ENCODE data around the gene HOMER1. TPM values are rescaled to one million over a fixed set of nuclear protein-coding genes. Genes with fewer than 3 reads are reported as not detected.
A peak's percentile ranks its signal among the peaks of the same experiment; 100 is the strongest.

HOMER1 gene
- total RNA-seq, 1 experiment from 2014 or later: 26.6 TPM

GRCh38 chr5:79547429-79547822 lies 33.5 kb upstream of the HOMER1 start:
- CTCF ChIA-PET: interaction anchor here (1.0 kb wide), 1 partner anchor 141 kb away, joined by 7 read pairs; no protein-coding TSS in a partner anchor
- no peaks in the 10 kb centered on the region for H3K27me3 Mint-ChIP-seq (ENCODE audit: unreplicated experiment)
- no peak for TF ChIP-seq CTCF (IDR thresholded peaks at IDR 0.05; ENCODE audit: unreplicated experiment)
- DNase-seq: peak; percentile 23
- H3K27ac Mint-ChIP-seq (ENCODE audit: unreplicated experiment): peak overlapping the region; percentile 75
- H3K4me3 Mint-ChIP-seq (ENCODE audit: low read depth, unreplicated experiment): peak overlapping the region; percentile 41
- intact Hi-C loops (cut with micrococcal nuclease; ENCODE audit: unreplicated experiment): no loop called here
- peaks cover 5% of the 10 kb centered on the region for H3K36me3 Mint-ChIP-seq (ENCODE audit: insufficient read depth, unreplicated experiment)
- no peaks in the 10 kb centered on the region for H3K9me3 Mint-ChIP-seq (ENCODE audit: low read depth, unreplicated experiment)
- peaks cover 21% of the 10 kb centered on the region for H3K4me1 Mint-ChIP-seq (ENCODE audit: low read depth, unreplicated experiment)
- no TSS peak for BruUV-seq (replicated peaks)

DNA sequence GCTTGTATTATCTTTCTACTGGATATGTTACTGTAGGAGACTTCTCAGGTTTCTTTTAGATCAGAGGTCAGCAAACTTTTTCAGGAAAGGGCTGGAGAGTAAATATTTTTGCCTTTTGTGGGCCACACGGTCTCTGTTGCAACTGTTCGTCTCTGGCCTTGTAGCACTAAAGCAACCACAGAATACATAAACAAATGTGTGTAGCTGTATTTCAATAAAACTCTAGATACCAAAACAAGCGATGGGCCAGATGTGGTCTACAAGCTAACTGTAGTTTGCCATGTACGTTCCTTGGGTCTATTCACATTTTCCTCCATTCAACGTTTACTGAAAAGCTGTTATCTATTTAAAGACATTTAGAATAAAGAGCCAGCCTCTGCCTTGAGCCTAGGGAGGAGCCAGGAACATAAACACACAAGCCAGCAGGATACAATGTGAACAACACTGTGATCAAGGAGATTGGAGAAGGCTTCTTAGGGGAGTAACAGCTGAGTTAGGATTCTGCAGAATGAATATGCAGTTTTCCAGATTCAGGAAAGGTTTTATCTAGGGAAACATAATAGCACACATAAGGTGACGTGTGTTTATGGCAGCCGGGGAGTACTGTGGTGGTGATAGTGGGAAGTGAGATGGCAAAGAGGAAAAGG lies 33.0 kb upstream of the HOMER1 start:
- Mint-ChIP-seq H3K36me3 (ENCODE audit: insufficient read depth, unreplicated experiment) (peaks cover 5% of the 10 kb centered on the region), H3K27me3 (ENCODE audit: unreplicated experiment) (no peaks in the 10 kb centered on the region), H3K4me3 (ENCODE audit: low read depth, unreplicated experiment) (peak overlapping the region; percentile 41), H3K9me3 (ENCODE audit: low read depth, unreplicated experiment) (no peaks in the 10 kb centered on the region), H3K27ac (ENCODE audit: unreplicated experiment) (peak overlapping the region; percentile 75), H3K4me1 (ENCODE audit: low read depth, unreplicated experiment) (peaks cover 21% of the 10 kb centered on the region)
- CTCF ChIA-PET: no interaction called here
- TF ChIP-seq CTCF (IDR thresholded peaks at IDR 0.05; ENCODE audit: unreplicated experiment): no peak
- BruUV-seq (replicated peaks): no TSS peak
- intact Hi-C loops (cut with micrococcal nuclease; ENCODE audit: unreplicated experiment): no loop called here
- no peak for DNase-seq

- Mint-ChIP-seq H3K27me3 (ENCODE audit: unreplicated experiment) (no peaks in the 10 kb centered on the region), H3K9me3 (ENCODE audit: low read depth, unreplicated experiment) (no peaks in the 10 kb centered on the region), H3K27ac (ENCODE audit: unreplicated experiment) (no peak overlapping the region), H3K4me1 (ENCODE audit: low read depth, unreplicated experiment) (peaks cover 21% of the 10 kb centered on the region), H3K36me3 (ENCODE audit: insufficient read depth, unreplicated experiment) (peaks cover 5% of the 10 kb centered on the region), H3K4me3 (ENCODE audit: low read depth, unreplicated experiment) (no peak overlapping the region)
- no peak for TF ChIP-seq CTCF (IDR thresholded peaks at IDR 0.05; ENCODE audit: unreplicated experiment)
- intact Hi-C loops (cut with micrococcal nuclease; ENCODE audit: unreplicated experiment): no loop called here
- no TSS peak for BruUV-seq (replicated peaks)
- no peak for DNase-seq
- CTCF ChIA-PET: no interaction called here
Measured at GRCh38 chr5:79544131-79544530, 30.2 kb upstream of the HOMER1 start.

DNA sequence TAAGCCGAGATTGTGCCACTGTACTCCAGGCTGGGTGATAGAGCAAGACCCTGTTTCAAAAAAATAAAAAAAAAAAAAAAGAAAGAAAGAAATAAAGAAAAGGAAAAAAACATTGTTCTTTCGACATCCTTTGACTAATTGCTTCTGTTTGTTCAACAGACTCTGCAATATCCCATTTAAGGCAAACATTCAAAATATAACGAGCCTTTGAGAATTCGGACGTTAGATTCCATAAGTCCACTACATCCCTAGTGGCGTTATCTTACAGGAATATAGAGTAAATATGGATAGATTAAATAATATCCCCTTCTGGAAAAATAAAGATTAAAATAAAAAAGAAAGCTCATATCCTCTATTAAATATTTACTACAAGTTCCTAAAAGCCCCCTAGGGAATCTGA lies 27.0 kb upstream of the HOMER1 start:
- Mint-ChIP-seq H3K9me3 (ENCODE audit: low read depth, unreplicated experiment) (no peaks in the 10 kb centered on the region), H3K27ac (ENCODE audit: unreplicated experiment) (no peak overlapping the region), H3K4me3 (ENCODE audit: low read depth, unreplicated experiment) (no peak overlapping the region), H3K36me3 (ENCODE audit: insufficient read depth, unreplicated experiment) (no peaks in the 10 kb centered on the region), H3K27me3 (ENCODE audit: unreplicated experiment) (no peaks in the 10 kb centered on the region), H3K4me1 (ENCODE audit: low read depth, unreplicated experiment) (no peaks in the 10 kb centered on the region)
- intact Hi-C loops (cut with micrococcal nuclease; ENCODE audit: unreplicated experiment): no loop called here
- DNase-seq: no peak
- CTCF ChIA-PET: no interaction called here
- no peak for TF ChIP-seq CTCF (IDR thresholded peaks at IDR 0.05; ENCODE audit: unreplicated experiment)
- BruUV-seq (replicated peaks): no TSS peak
